Measurements from ENCODE around the gene FEM1A.
"Not testable (repeated sequence)": the region's sequence is repeated elsewhere in the genome, so short reads cannot be mapped to it uniquely, and the experiment has no call there.

The FEM1A gene

DNA sequence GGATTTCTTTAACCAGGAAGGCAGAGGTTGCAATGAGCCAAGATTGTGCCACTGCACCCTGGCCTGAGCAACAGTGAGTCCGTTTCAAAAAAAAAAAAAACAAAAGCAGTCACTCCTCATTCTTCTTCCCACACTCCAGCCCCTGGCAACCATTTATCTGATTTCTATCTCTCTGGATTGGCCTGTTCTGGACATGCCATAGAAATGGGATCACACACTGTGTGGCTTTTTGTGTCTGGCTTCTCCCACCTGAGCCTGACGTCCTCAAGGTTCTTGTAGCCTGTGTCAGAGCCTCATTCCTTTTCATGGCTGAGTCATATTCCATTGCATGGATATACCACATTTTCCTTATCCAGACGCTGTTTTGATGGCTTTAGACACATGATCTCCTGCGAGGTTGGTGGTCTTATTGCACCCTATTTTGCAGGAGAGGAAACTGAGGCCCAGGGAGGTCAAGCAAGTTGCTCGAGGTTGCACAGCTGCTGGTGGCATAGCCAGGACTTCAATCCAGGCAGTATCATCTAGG is 15.8 kb upstream of the FEM1A start:
- no peak for DNase-seq (ENCODE audit: low read depth)

- no peak for DNase-seq (ENCODE audit: low read depth)
Observed at GRCh38 chr19:4776436-4777211, 14.9 kb upstream of the FEM1A start.

DNA sequence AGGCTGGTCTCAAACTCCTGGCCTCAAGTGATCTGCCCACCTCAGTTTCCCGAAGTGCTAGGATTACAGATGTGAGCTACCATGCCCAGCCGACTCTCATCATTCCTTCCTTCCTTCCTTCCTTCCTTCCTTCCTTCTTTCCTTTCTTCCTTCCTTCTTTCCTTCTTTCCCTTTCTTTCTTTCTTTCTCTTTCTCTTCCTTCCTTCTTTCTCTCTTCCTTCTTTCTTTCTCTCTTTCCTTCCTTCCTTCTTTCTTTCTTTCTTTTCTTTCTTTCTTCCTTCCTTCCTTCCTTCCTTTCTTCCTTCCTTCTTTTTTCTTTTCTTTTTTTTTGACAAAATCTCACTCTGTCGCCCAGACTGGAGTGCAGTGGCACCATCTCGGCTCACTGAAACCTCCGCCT is 13.4 kb upstream of the FEM1A start:
- DNase-seq (ENCODE audit: low read depth) = not testable (repeated sequence)

DNA sequence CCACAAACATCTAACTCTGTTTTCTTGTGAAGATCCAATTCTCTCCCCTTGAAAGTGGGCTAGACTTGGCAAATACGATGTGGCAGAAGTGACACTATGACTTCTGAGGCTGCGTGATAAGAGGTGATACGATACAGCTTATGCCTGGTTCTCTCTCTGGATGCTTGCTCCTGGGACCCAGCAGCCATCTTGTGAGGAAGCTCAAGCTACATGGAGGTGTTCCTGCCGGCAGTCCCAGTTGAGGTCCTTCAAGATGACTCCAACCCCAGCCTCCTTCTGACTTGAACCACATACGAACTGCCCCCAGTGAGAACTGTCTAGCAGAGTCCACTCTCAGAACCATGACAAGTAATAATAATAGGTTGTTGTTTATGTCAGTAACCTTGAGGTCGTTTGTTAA is 10.7 kb upstream of the FEM1A start:
- no peak for DNase-seq (ENCODE audit: low read depth)

DNA sequence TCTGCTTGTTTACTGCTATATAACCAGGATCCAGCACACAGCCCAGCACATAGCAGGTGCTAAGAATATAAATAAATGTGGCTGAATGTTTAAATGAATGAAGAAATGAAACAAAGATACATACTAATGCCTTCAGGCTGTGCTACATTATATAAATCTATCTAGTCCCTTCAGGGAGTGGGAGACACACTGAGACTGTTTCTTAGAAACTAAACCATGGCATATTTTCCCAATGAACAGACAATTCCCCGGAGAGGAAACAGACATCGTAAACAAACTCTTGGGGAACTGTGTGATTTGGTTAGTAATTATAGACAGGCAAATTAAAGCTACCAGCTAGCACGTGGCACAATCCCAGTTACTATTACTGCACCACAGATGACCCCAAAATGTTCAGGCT is 9.7 kb upstream of the FEM1A start:
- peak; percentile 40 for DNase-seq (ENCODE audit: low read depth)

DNA sequence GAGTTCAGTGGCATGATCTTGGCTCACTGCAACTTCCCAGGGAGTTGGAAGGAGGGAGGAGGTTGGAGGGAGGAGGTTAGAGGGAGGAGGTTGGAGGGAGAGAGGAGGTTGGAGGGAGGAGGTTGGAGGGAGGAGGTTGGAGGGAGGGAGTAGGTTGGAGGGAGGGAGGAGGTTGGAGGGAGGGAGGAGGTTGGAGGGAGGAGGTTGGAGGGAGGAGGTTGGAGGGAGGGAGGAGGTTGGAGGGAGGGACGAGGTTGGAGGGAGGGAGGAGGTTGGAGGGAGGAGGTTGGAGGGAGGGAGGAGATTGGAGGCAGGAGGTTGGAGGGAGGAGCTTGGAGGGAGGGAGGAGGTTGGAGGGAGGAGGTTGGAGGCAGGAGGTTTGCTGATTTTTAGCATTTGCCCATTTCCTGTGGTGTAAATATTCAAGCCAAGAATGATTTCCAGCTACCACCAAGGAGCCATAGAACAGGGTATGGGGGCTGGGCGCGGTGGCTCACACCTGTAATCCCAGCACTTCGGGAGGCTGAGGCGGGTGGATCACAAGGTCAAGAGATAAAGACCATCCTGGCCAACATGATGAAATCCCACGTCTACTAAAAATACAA is 5.0 kb upstream of the FEM1A start:
- DNase-seq (ENCODE audit: low read depth) = not testable (repeated sequence)

GRCh38 chr19:4792019-4792865 is 708 bp downstream of the FEM1A start:
- DNase-seq (ENCODE audit: low read depth) = not testable (repeated sequence)

DNA sequence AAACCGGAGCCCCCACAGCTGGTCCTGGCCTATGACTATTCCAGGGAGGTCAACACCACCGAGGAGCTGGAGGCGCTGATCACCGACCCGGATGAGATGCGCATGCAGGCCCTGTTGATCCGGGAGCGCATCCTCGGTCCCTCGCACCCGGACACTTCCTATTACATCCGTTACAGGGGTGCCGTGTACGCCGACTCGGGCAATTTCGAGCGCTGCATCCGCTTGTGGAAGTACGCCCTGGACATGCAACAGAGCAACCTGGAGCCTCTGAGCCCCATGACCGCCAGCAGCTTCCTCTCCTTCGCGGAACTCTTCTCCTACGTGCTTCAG is 1.3 kb downstream of the FEM1A start:
- not testable (repeated sequence) for DNase-seq (ENCODE audit: low read depth)

DNA sequence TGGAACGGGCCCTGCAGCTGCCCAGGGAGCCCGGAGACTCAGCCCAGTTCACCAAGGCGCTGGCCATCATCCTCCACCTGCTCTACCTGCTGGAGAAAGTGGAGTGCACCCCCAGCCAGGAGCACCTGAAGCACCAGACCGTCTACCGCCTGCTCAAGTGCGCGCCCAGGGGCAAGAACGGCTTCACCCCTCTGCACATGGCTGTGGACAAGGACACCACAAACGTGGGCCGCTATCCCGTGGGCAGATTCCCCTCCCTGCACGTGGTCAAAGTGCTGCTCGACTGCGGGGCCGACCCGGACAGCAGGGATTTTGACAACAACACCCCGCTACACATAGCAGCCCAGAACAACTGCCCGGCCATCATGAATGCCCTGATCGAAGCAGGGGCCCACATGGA is 1.7 kb downstream of the FEM1A start:
- DNase-seq (ENCODE audit: low read depth) = not testable (repeated sequence)

DNA sequence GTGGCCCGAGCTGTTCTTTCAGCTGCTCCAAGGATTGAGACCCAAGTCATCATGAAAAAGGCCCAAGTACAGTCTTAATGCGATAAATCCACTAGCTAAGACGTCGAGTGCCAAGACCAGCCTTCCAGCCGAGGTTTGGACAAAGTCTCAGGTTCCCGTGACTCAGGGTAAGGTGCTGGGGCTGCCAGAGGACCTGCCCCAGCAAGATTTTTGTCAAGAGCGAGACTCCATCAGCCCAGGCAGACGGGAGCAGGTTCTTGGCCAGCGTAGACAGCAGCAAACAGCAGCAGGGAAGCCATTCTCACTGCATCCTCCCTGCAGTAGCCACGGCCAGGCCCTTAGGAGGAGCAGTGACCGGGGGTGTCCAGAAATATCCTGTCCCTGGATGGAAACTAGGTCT is 3.4 kb downstream of the FEM1A start:
- DNase-seq (ENCODE audit: low read depth) = no peak

GRCh38 chr19:4795400-4795799 is 3.9 kb downstream of the FEM1A start:
- DNase-seq (ENCODE audit: low read depth) = no peak

- DNase-seq (ENCODE audit: low read depth) = no peak
Observed at GRCh38 chr19:4800591-4801081, 9.1 kb downstream of the FEM1A start.

DNA sequence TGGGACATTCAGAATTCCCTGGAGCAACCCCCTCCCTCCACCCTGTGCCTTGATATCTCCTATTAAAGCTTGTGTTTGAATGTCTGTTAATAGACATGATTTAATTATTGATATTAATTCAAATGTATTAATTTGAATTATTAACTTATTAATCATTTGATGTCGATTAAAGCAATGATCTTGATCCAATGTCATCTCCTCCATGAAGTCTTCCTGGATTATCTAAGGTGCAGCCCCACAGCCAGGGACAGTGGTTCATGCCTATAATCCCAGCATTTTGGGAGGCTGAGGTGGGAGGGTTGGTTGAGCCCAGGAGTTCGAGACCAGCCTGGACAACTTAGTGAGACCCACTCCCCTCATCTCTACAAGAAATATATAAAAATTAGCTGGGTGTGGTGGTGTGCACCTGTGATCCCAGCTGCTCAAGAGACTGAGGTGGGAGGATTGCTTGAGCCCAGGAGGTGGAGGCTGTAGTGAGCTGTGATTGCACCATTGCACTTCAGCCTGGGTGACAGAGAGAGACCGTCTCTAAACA is 9.6 kb downstream of the FEM1A start:
- DNase-seq (ENCODE audit: low read depth) = no peak

DNA sequence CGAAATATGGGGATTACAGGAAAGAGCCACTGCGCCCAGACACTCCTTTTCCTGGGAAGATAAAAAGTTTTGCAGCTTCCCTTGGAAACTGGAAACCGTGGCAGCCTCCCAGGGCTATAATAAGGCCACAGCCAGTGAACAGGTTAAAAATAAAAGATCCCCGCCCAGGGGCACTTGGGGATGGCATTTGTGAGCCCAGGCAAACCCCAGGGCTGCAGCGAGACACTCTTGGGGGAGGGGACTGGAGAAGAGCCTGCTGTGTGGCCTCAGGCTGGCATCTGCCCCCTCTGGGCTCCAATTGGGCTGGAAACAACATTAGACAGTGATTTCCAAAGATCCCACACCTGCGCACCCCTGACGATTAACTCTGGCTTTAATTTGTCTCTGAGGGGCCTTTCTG is 11.2 kb downstream of the FEM1A start:
- no peak for DNase-seq (ENCODE audit: low read depth)

DNA sequence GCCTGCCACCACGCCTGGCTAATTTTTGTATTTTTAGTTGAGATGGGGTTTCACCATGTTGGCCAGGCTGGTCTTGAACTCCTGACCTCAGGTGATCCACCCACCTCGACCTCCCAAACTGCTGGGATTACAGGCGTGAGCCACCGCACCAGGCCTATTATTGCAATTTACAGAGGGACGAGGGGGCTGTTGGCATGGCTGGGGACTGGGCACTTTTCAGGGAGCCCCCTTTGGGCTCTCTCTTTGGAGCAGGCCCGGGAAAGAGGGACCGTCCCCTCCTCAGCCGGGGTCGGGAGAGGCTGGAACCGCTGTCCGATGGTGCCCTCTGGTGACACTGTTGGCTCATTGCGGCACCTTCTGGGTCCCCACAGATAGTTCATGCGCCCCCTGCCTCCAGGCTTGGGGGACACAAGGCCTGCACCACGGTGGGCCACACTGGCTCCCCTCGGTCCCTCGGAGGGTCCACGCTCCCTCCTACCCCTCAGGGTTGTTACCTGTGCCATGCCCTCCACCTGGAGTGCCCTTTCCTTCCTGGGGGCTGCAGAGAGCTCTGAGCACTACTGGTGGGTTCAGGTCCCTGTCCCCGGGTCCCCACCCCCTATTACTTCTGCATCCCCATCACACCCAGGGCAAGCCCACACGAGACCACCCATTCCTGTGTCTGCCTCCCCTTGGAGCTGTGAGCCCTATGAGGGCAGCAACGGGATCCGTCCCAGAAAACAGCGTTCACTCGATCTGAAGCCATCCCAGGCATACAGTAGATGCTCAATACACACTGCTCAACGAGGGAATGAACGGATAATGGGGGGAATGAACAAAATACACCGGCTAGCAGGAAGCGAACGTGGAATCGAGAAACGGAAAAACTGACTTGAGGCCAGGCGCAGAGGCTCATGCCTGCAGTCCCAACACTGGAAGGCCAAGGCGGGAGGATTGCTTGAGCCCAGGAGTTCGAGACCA is 12.5 kb downstream of the FEM1A start:
- DNase-seq (ENCODE audit: low read depth) = no peak

DNA sequence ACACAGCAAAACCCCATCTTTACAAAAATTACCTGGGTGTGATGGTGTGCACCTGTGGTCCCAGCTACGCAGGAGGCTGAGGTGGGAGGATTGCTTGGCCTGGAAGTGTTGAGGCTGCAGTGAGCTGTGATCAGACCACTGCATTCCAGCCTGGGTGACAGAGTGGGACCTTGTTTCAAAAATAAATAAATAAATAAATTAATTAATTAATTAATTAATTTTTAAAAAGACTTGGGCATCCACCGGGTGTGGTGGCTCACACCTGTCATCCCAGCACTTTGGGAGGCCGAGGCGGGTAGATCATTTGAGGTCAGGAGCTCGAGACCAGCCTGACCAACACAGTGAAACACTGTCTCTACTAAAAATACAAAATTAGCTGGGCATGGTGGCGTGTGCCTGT is 13.6 kb downstream of the FEM1A start:
- not testable (repeated sequence) for DNase-seq (ENCODE audit: low read depth)

- DNase-seq (ENCODE audit: low read depth) = no peak
Observed at GRCh38 chr19:4806384-4806783, 14.8 kb downstream of the FEM1A start.

GRCh38 chr19:4807188-4807587 is 15.7 kb downstream of the FEM1A start:
- DNase-seq (ENCODE audit: low read depth) = no peak

- DNase-seq (ENCODE audit: low read depth) = no peak
Observed at GRCh38 chr19:4811328-4812131, 20.0 kb downstream of the FEM1A start.

Data from GM04503 (cell line).